Loucy (cell line): ENCODE measurements around the gene FOSB.

Source experiments
- H2AFZ ChIP-seq: fragments of 200-600 bp; sonication (generic); 2 replicates; pipeline ENCODE4 v1.6.0; 2016; ENCODE audit warnings: antibody characterized with exemption, mild to moderate bottlenecking, low read length, moderate library complexity
- H3F3A ChIP-seq: fragments of 200-600 bp; 2 replicates; pipeline ENCODE4 v1.6.0; 2016; ENCODE audit warnings: antibody characterized with exemption, low read depth, mild to moderate bottlenecking
- H3K27me3 ChIP-seq: fragments of 200-600 bp; sonication (generic); 2 replicates; pipeline ENCODE4 v1.6.1; 2014; ENCODE audit warnings: low read length, mild to moderate bottlenecking; ENCODE audit not compliant: insufficient read depth, poor library complexity, severe bottlenecking
- H3K36me3 ChIP-seq: fragments of 200-600 bp; sonication (generic); 2 replicates; pipeline ENCODE4 v1.6.1; 2016; ENCODE audit warnings: low read length; ENCODE audit not compliant: insufficient read depth
- H3K4me1 ChIP-seq: fragments of 200-600 bp; sonication (generic); 2 replicates; pipeline ENCODE4 v1.5.1; 2014; ENCODE audit warnings: low read length, mild to moderate bottlenecking; ENCODE audit not compliant: insufficient read depth, poor library complexity, severe bottlenecking
- H3K4me2 ChIP-seq: fragments of 200-600 bp; sonication (generic); 2 replicates; pipeline ENCODE4 v1.6.0; 2014; ENCODE audit warnings: antibody characterized with exemption, low read length, low read depth, mild to moderate bottlenecking; ENCODE audit not compliant: poor library complexity, severe bottlenecking
- H3K4me3 ChIP-seq: fragments of 200-600 bp; sonication (generic); 2 replicates; pipeline ENCODE4 v1.5.1; 2014; ENCODE audit warnings: low read length, mild to moderate bottlenecking, mixed read lengths; ENCODE audit not compliant: poor library complexity, severe bottlenecking
- H3K79me2 ChIP-seq: fragments of 200-600 bp; sonication (generic); 2 replicates; pipeline ENCODE4 v1.6.1; 2014; ENCODE audit warnings: low read length; ENCODE audit not compliant: insufficient read depth
- H3K9ac ChIP-seq: fragments of 200-600 bp; sonication (generic); 2 replicates; pipeline ENCODE4 v1.6.0; 2014; ENCODE audit warnings: mild to moderate bottlenecking, low read depth, low read length, moderate library complexity; ENCODE audit not compliant: poor library complexity, severe bottlenecking
- H3K9me2 ChIP-seq: fragments of 200-600 bp; sonication (generic); replicated peaks from 2 replicates; pipeline ENCODE4 v1.6.1; 2016; ENCODE audit warnings: low read depth, low read length, mixed read lengths
- H3K9me3 ChIP-seq: fragments of 200-600 bp; sonication (generic); 2 replicates; pipeline ENCODE4 v1.6.1; 2014; ENCODE audit warnings: mild to moderate bottlenecking, antibody characterized with exemption, low read length, low read depth; ENCODE audit not compliant: insufficient read depth
- H4K20me1 ChIP-seq: fragments of 200-600 bp; sonication (generic); 2 replicates; pipeline ENCODE4 v1.6.0; 2014; ENCODE audit warnings: antibody characterized with exemption, low read length, mild to moderate bottlenecking; ENCODE audit not compliant: insufficient read depth, poor library complexity, severe bottlenecking
- EZH2phosphoT487 ChIP-seq: fragments of 200-600 bp; IDR thresholded peaks from 2 replicates; pipeline ENCODE4 v1.6.1; 2018; ENCODE audit warnings: antibody characterized with exemption, mild to moderate bottlenecking, moderate library complexity, borderline replicate concordance
- TF ChIP-seq, protein P1 (sequence below): fragments of 200-600 bp; sonication (generic); conservative IDR thresholded peaks from 2 replicates; pipeline ENCODE4 v1.5.1; 2014; ENCODE audit warnings: mild to moderate bottlenecking, antibody characterized with exemption, low read length

FOSB gene

DNA sequence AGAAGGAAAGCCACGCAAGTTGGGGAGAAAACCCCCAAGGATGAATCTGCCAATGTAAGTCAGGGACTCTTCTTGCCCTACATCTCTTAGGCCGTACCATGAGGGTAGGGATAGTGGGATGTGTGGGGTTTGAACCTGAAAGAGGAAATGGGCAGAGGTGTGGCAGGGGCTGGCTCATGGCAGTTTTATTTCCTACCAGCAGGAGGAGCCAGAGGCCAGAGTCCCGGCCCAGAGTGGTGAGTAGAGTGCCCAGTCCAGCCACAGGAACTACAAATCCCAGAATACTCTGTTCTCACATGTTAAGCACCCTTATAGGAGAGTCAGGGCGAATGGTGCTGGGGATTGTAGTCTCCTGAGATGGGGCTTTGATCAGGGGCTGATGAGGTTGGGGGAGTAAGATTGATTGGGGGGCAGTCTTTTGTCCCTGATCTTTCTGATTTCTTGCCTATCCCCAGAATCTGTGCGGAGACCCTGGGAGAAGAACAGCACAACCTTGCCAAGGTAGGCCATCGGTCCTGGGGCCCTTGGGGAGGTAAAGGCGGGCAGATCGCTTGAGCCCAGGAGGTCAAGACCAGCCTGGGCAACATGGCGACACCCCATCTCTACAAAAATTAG is 56.0 kb downstream of the FOSB start:
- Histone ChIP-seq H3K36me3 (peaks cover 75% of the 10 kb centered on the region), H3K4me1 (no peaks in the 10 kb centered on the region), H3K27me3 (no peaks in the 10 kb centered on the region), H2AFZ (no peak overlapping the region), H3K4me3 (no peak overlapping the region), H3K4me2 (no peak overlapping the region), H4K20me1 (peaks cover 13% of the 10 kb centered on the region), H3K9me3 (no peaks in the 10 kb centered on the region), H3K9ac (no peak overlapping the region), H3K79me2 (no peaks in the 10 kb centered on the region), H3K9me2 (no peaks in the 10 kb centered on the region), H3F3A (no peaks in the 10 kb centered on the region; the same call in 1 of the 2 replicates)
- TF ChIP-seq EZH2phosphoT487, result no peak
- TF ChIP-seq, protein P1, sequence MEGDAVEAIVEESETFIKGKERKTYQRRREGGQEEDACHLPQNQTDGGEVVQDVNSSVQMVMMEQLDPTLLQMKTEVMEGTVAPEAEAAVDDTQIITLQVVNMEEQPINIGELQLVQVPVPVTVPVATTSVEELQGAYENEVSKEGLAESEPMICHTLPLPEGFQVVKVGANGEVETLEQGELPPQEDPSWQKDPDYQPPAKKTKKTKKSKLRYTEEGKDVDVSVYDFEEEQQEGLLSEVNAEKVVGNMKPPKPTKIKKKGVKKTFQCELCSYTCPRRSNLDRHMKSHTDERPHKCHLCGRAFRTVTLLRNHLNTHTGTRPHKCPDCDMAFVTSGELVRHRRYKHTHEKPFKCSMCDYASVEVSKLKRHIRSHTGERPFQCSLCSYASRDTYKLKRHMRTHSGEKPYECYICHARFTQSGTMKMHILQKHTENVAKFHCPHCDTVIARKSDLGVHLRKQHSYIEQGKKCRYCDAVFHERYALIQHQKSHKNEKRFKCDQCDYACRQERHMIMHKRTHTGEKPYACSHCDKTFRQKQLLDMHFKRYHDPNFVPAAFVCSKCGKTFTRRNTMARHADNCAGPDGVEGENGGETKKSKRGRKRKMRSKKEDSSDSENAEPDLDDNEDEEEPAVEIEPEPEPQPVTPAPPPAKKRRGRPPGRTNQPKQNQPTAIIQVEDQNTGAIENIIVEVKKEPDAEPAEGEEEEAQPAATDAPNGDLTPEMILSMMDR, result peak; percentile 86

DNA sequence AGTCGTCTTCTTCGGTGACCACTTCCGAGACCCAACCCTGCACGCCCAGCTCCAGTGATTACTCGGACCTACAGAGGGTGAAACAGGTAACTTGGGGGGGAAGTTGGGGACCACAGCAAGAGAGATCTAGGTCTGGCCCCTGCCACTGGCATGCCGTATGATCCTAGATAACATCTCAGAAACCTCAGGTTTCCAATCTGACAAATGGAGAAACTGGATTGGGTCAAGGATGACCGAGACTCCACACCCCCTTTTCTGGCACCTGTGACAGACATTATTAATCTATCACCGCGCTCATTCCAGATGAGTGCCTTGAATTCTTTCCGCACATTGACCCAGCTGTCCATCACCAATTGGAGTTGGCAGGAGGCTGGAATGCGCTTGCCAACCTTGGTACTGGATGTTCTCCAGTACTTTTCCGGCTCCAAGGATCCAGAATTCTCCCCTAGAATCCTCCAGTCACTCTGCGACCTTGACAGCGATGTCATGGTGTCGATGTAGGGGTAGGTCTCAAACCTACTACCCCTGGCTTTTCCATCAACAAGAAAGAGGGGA is 56.9 kb downstream of the FOSB start:
- H3K4me1 ChIP-seq, result no peaks in the 10 kb centered on the region
- TF ChIP-seq EZH2phosphoT487, result no peak
- TF ChIP-seq, protein P1, result no peak
- no peak overlapping the region for H3K9ac ChIP-seq
- peaks cover 75% of the 10 kb centered on the region for H3K36me3 ChIP-seq
- H3K4me2 ChIP-seq, result no peak overlapping the region
- H3K9me2 ChIP-seq, result no peaks in the 10 kb centered on the region
- no peak overlapping the region for H3K4me3 ChIP-seq
- H3K9me3 ChIP-seq, result no peaks in the 10 kb centered on the region
- H3F3A ChIP-seq, result no peaks in the 10 kb centered on the region; the same call in 1 of the 2 replicates
- no peak overlapping the region for H2AFZ ChIP-seq
- H3K27me3 ChIP-seq, result no peaks in the 10 kb centered on the region
- H4K20me1 ChIP-seq, result peaks cover 13% of the 10 kb centered on the region
- H3K79me2 ChIP-seq, result no peaks in the 10 kb centered on the region
